Peyer's patch (tissue), 4 donors: Measurements from ENCODE around the gene NEDD4L.

Source experiments
- CTCF ChIP-seq, 6 experiments: fragments of 450-650 bp in 4 of 6; fragments of 200-600 bp in 2 of 6; sonication (generic) in 1 of 6; IDR thresholded peaks; one replicate each; pipeline ENCODE4 v1.5.1; 2017 to 2019; ENCODE audit warnings: antibody characterized with exemption in 6 of 6, mild to moderate bottlenecking in 3 of 6, moderate library complexity in 1 of 6
- POLR2A ChIP-seq, 2 donors: fragments of 450-650 bp; IDR thresholded peaks; one replicate each; pipeline ENCODE4 v1.5.1; 2017; ENCODE audit warnings: antibody characterized with exemption in 2 of 2, mild to moderate bottlenecking in 2 of 2, moderate library complexity in 2 of 2

DNA sequence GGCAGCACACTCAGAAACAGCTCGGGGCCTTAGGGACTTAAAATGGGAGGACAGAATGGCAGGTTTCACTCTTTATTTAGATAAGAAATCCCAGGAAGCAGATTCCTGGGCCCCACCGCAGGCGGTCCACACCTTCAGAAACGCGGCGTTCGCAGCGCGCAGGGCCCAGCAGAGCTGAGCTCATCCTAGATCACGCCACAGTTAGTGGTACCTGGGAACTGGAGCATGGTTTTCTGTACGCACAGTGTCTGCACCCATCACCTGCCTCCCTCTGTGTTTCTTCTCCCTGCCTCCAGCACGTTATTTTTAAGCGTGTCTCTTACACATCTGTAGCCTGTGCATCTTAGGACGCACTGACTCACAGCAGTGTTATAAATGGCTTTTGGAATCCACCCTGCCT is 342.8 kb downstream of the NEDD4L start:
- TF ChIP-seq CTCF (IDR thresholded peaks at IDR 0.05) = no peak
- no peak for TF ChIP-seq POLR2A (IDR thresholded peaks at IDR 0.05)
